ENCODE measurements around the gene LAP3. TPM values are rescaled to one million over a fixed set of nuclear protein-coding genes. Genes with fewer than 3 reads are reported as not detected.

Gene LAP3
- polyA plus RNA-seq, 3 donors: 78.4 to 86.4 (median 85.2) TPM

Other genes starting within 250 kb of the LAP3 start
- 10 to 100 TPM; 43.2 to 69.0 (median 63.3) TPM for gene QDPR, start 65.1 kb upstream of the LAP3 start, polyA plus RNA-seq (ENCODE audit: insufficient read length in 3 of 3)
- not detected for gene CLRN2, start 62.0 kb upstream of the LAP3 start, polyA plus RNA-seq (ENCODE audit: insufficient read length in 3 of 3)
- 10 to 100 TPM; 60.4 to 65.2 (median 64.9) TPM for gene MED28, start 37.4 kb downstream of the LAP3 start, polyA plus RNA-seq (ENCODE audit: insufficient read length in 3 of 3)
- under 1 TPM; 0.40 to 0.61 (median 0.42) TPM for gene FAM184B, start 204.4 kb downstream of the LAP3 start, polyA plus RNA-seq (ENCODE audit: insufficient read length in 3 of 3)
- 10 to 100 TPM; 42.7 to 46.9 (median 46.0) TPM for gene DCAF16, start 233.6 kb downstream of the LAP3 start, polyA plus RNA-seq (ENCODE audit: insufficient read length in 3 of 3)
- gene NCAPG, start 233.8 kb downstream of the LAP3 start, polyA plus RNA-seq (ENCODE audit: insufficient read length in 3 of 3): 10 to 100 TPM; 25.9 to 31.9 (median 27.9) TPM